OCI-LY7 (cell line): ENCODE measurements around the gene EBNA1BP2.

Source experiments
- EZH2phosphoT487 ChIP-seq: fragments of 200-600 bp; sonication (generic); IDR thresholded peaks from 2 replicates; pipeline ENCODE4 v1.6.1; 2018; ENCODE audit warnings: low read depth, borderline replicate concordance, mild to moderate bottlenecking, mixed run types, antibody characterized with exemption, low read length, moderate library complexity, mixed read lengths
- TF ChIP-seq, protein P1 (sequence below): fragments of 200-600 bp; sonication (generic); conservative IDR thresholded peaks from 2 replicates; pipeline ENCODE4 v1.5.1; 2014; ENCODE audit warnings: mild to moderate bottlenecking, antibody characterized with exemption, low read length, moderate library complexity, mixed read lengths

DNA sequence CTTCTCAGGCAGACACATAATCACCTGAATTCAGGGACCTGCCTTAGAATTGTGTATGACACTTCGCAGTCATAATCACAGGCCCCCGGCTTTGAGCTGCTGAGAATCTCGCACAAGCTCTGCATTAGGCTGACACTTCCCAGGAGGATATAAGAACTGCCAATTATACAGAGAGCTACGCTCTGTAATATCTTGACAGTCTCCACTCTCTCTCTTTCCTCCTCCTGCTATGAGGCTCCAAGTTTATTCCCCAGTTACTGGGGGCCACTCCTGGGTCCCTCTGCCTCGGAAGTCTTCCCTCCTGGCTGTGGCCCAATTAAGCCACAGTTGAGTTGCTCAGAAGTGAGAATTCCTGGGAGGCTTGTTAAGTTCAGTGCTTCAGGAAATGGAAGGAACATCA lies 42.7 kb downstream of the EBNA1BP2 start:
- TF ChIP-seq, protein P1, sequence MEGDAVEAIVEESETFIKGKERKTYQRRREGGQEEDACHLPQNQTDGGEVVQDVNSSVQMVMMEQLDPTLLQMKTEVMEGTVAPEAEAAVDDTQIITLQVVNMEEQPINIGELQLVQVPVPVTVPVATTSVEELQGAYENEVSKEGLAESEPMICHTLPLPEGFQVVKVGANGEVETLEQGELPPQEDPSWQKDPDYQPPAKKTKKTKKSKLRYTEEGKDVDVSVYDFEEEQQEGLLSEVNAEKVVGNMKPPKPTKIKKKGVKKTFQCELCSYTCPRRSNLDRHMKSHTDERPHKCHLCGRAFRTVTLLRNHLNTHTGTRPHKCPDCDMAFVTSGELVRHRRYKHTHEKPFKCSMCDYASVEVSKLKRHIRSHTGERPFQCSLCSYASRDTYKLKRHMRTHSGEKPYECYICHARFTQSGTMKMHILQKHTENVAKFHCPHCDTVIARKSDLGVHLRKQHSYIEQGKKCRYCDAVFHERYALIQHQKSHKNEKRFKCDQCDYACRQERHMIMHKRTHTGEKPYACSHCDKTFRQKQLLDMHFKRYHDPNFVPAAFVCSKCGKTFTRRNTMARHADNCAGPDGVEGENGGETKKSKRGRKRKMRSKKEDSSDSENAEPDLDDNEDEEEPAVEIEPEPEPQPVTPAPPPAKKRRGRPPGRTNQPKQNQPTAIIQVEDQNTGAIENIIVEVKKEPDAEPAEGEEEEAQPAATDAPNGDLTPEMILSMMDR: no peak
- TF ChIP-seq EZH2phosphoT487: no peak
